ENCODE results near the gene FGF13.

Gene FGF13

GRCh38 chrX:138711399-138712347, at the start of gene FGF13:
FGF13 (minus strand) TSS chrX:138711717; CDS start chrX:138711003, 714 bp downstream.
- Mint-ChIP-seq H3K4me3 (peak within 1 kb of the TSS; percentile 12), H3K9me3 (no peaks in the 10 kb centered on the region), H3K27ac (no peak within 1 kb of the TSS), H3K4me1 (no peaks in the 10 kb centered on the region), H3K27me3 (peaks cover 16% of the 10 kb centered on the region), H3K36me3 (no peaks in the 10 kb centered on the region)
- ATAC-seq, result no peak

GRCh38 chrX:138759217-138759943, 47.9 kb upstream of the FGF13 start:
- no peaks in the 10 kb centered on the region for H3K4me1 Mint-ChIP-seq
- H3K27me3 Mint-ChIP-seq, result no peaks in the 10 kb centered on the region
- H3K27ac Mint-ChIP-seq, result no peak overlapping the region
- ATAC-seq, result no peak
- H3K9me3 Mint-ChIP-seq, result no peaks in the 10 kb centered on the region
- H3K36me3 Mint-ChIP-seq, result no peaks in the 10 kb centered on the region
- H3K4me3 Mint-ChIP-seq, result no peak overlapping the region

- Mint-ChIP-seq H3K27ac (no peak overlapping the region), H3K9me3 (no peaks in the 10 kb centered on the region), H3K27me3 (no peaks in the 10 kb centered on the region), H3K4me3 (no peak overlapping the region), H3K4me1 (no peaks in the 10 kb centered on the region), H3K36me3 (no peaks in the 10 kb centered on the region)
- ATAC-seq, result no peak
These were observed 44.7 kb upstream of the FGF13 start for GRCh38 chrX:138756234-138756633.

GRCh38 chrX:138754861-138755260, 43.3 kb upstream of the FGF13 start:
- no peaks in the 10 kb centered on the region for H3K36me3 Mint-ChIP-seq
- no peaks in the 10 kb centered on the region for H3K4me1 Mint-ChIP-seq
- H3K4me3 Mint-ChIP-seq, result no peak overlapping the region
- H3K27me3 Mint-ChIP-seq, result no peaks in the 10 kb centered on the region
- no peak for ATAC-seq
- H3K27ac Mint-ChIP-seq, result no peak overlapping the region
- H3K9me3 Mint-ChIP-seq, result no peaks in the 10 kb centered on the region

- Mint-ChIP-seq H3K4me1 (no peaks in the 10 kb centered on the region), H3K36me3 (no peaks in the 10 kb centered on the region), H3K4me3 (no peak overlapping the region), H3K27ac (no peak overlapping the region), H3K27me3 (no peaks in the 10 kb centered on the region), H3K9me3 (no peaks in the 10 kb centered on the region)
- no peak for ATAC-seq
These were observed 37.0 kb upstream of the FGF13 start for GRCh38 chrX:138748480-138748879.

- H3K36me3 Mint-ChIP-seq, result no peaks in the 10 kb centered on the region
- H3K9me3 Mint-ChIP-seq, result no peaks in the 10 kb centered on the region
- no peak for ATAC-seq
- H3K4me3 Mint-ChIP-seq, result no peak overlapping the region
- H3K27ac Mint-ChIP-seq, result no peak overlapping the region
- H3K4me1 Mint-ChIP-seq, result no peaks in the 10 kb centered on the region
- H3K27me3 Mint-ChIP-seq, result no peaks in the 10 kb centered on the region
These were observed 33.7 kb upstream of the FGF13 start for GRCh38 chrX:138745196-138745595.

- no peak overlapping the region for H3K27ac Mint-ChIP-seq
- no peaks in the 10 kb centered on the region for H3K36me3 Mint-ChIP-seq
- no peaks in the 10 kb centered on the region for H3K9me3 Mint-ChIP-seq
- no peak for ATAC-seq
- no peaks in the 10 kb centered on the region for H3K4me1 Mint-ChIP-seq
- H3K4me3 Mint-ChIP-seq, result no peak overlapping the region
- no peaks in the 10 kb centered on the region for H3K27me3 Mint-ChIP-seq
These were observed 30.7 kb upstream of the FGF13 start for GRCh38 chrX:138742217-138742616.

GRCh38 chrX:138740341-138740740, 28.8 kb upstream of the FGF13 start:
- ATAC-seq, result no peak
- no peak overlapping the region for H3K27ac Mint-ChIP-seq
- no peak overlapping the region for H3K4me3 Mint-ChIP-seq
- no peaks in the 10 kb centered on the region for H3K36me3 Mint-ChIP-seq
- no peaks in the 10 kb centered on the region for H3K27me3 Mint-ChIP-seq
- H3K9me3 Mint-ChIP-seq, result no peaks in the 10 kb centered on the region
- no peaks in the 10 kb centered on the region for H3K4me1 Mint-ChIP-seq

GRCh38 chrX:138723301-138723700, 11.8 kb upstream of the FGF13 start:
- Mint-ChIP-seq H3K4me1 (no peaks in the 10 kb centered on the region), H3K9me3 (no peaks in the 10 kb centered on the region), H3K36me3 (no peaks in the 10 kb centered on the region), H3K27me3 (no peaks in the 10 kb centered on the region), H3K27ac (no peak overlapping the region), H3K4me3 (no peak overlapping the region)
- no peak for ATAC-seq

- ATAC-seq, result no peak
- no peak overlapping the region for H3K27ac Mint-ChIP-seq
- no peaks in the 10 kb centered on the region for H3K27me3 Mint-ChIP-seq
- H3K9me3 Mint-ChIP-seq, result no peaks in the 10 kb centered on the region
- no peaks in the 10 kb centered on the region for H3K36me3 Mint-ChIP-seq
- H3K4me1 Mint-ChIP-seq, result no peaks in the 10 kb centered on the region
- no peak overlapping the region for H3K4me3 Mint-ChIP-seq
These were observed 7.9 kb upstream of the FGF13 start for GRCh38 chrX:138719396-138719795.

- Mint-ChIP-seq H3K4me1 (no peaks in the 10 kb centered on the region), H3K4me3 (no peak overlapping the region), H3K36me3 (no peaks in the 10 kb centered on the region), H3K9me3 (no peaks in the 10 kb centered on the region), H3K27ac (no peak overlapping the region), H3K27me3 (peaks cover 1% of the 10 kb centered on the region)
- no peak for ATAC-seq
These were observed 7.4 kb upstream of the FGF13 start for GRCh38 chrX:138718941-138719340.

GRCh38 chrX:138710866-138711341, 613 bp downstream of the FGF13 start:
- no peak for ATAC-seq
- H3K9me3 Mint-ChIP-seq, result no peaks in the 10 kb centered on the region
- peaks cover 16% of the 10 kb centered on the region for H3K27me3 Mint-ChIP-seq
- no peaks in the 10 kb centered on the region for H3K36me3 Mint-ChIP-seq
- H3K4me1 Mint-ChIP-seq, result no peaks in the 10 kb centered on the region
- H3K4me3 Mint-ChIP-seq, result no peak overlapping the region
- H3K27ac Mint-ChIP-seq, result no peak overlapping the region

GRCh38 chrX:138709886-138710791, 1.4 kb downstream of the FGF13 start:
- no peak for ATAC-seq
- H3K27me3 Mint-ChIP-seq, result peaks cover 16% of the 10 kb centered on the region
- no peak overlapping the region for H3K27ac Mint-ChIP-seq
- H3K36me3 Mint-ChIP-seq, result no peaks in the 10 kb centered on the region
- no peaks in the 10 kb centered on the region for H3K4me1 Mint-ChIP-seq
- H3K9me3 Mint-ChIP-seq, result no peaks in the 10 kb centered on the region
- H3K4me3 Mint-ChIP-seq, result no peak overlapping the region

- Mint-ChIP-seq H3K4me3 (no peak overlapping the region), H3K27ac (no peak overlapping the region), H3K9me3 (no peaks in the 10 kb centered on the region), H3K27me3 (peaks cover 8% of the 10 kb centered on the region), H3K36me3 (no peaks in the 10 kb centered on the region), H3K4me1 (no peaks in the 10 kb centered on the region)
- no peak for ATAC-seq
These were observed 3.2 kb downstream of the FGF13 start for GRCh38 chrX:138708268-138708667.

- no peak overlapping the region for H3K4me3 Mint-ChIP-seq
- H3K4me1 Mint-ChIP-seq, result no peaks in the 10 kb centered on the region
- no peaks in the 10 kb centered on the region for H3K27me3 Mint-ChIP-seq
- ATAC-seq, result no peak
- no peak overlapping the region for H3K27ac Mint-ChIP-seq
- H3K9me3 Mint-ChIP-seq, result no peaks in the 10 kb centered on the region
- no peaks in the 10 kb centered on the region for H3K36me3 Mint-ChIP-seq
These were observed 6.9 kb downstream of the FGF13 start for GRCh38 chrX:138704596-138704995.

Data from stimulated activated memory B cell treated with anti-CD40 and anti-IgM and Interleukin-4, amounts not matched to agents 10 μg/mL and 1 μg/mL and 100 μg/mL, for 72 hours (primary cell).